NCI-H2227 (cell line): ENCODE data around the gene CCDC192.

Experiments used
- DNase-seq: peaks from one replicate; lab custom pipeline; 2025; ENCODE audit not compliant: unreplicated experiment; lab: John Stamatoyannopoulos, UW

Gene CCDC192

GRCh38 chr5:127975961-127976360 is 272.8 kb downstream of the CCDC192 start:
- no peak for DNase-seq

GRCh38 chr5:127976525-127976924 is 273.3 kb downstream of the CCDC192 start:
- no peak for DNase-seq

DNA sequence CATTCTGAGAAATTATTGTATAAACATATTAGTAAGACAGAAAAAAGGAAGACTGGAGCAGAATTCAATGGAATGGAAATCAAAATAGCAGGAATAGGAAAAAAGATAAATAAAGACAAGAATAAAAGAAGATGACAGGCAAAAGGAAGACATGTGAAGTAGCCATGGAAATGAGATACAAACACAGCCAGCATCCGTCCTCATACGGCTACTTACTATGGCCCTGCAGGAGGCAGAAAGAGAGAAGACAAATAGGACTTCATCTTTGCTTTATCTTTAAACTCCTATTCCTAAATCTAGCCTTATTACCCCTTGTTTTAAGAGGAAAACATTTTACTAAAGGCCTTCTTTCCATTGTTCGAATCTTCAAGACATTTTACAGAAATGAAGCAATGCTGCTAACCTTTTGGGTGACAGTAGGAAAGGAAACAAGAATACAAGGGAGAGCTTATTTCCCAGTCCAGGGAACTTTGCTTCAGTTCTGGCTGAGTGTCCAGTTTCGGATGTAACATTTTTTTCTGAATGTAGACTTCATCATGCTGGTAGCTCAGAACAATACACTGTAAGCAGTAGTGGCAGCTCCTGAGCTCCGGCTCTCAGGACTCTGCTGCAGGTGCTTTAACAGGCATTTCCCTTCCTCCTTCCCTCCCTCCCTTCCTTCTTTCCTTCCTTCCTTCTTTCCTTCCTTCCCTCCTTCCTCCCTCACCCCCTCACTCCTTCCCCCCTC is 274.0 kb downstream of the CCDC192 start:
- DNase-seq, result no peak

GRCh38 chr5:127978738-127979300 is 275.6 kb downstream of the CCDC192 start:
- no peak for DNase-seq

- no peak for DNase-seq
Measured at GRCh38 chr5:127979475-127979874, 276.3 kb downstream of the CCDC192 start.

DNA sequence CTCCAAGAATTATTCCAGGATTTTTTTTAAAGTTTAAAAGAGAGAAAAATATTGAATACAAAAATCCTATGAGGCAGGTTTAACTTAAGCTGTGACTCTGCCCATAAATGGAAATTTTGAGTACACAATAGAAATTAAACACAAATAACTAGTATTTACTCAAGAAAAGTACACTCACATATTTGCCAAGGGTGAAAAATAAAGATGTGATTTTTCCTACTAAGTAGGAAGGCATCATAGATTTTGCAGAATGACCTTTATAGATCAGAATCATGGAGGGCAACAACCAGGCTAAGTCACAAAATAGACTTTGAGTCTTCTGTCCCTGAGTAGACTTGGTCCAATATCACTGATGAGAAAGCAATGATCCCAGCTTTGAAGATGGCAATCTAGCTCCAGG is 277.7 kb downstream of the CCDC192 start:
- no peak for DNase-seq

DNA sequence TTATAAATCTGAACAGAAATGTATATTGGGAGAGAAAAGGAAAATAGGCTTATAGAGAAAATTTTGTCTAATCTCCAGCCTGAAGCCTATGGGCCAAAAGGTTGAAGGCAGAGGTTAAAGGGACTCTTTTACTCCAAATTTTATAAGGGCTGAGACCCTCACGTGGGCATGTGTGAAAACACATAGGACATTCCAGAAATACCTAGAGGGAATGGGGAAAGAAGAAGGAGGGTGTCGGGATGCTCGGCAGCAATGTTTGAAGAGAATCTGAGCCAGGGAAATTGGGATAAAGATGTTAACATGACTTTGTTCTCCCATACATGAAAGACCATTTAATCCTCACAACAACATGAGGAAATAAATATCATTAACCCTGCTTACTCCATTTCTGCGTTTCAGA is 278.3 kb downstream of the CCDC192 start:
- DNase-seq, result no peak

- no peak for DNase-seq
Measured at GRCh38 chr5:127985811-127986325, 282.7 kb downstream of the CCDC192 start.

DNA sequence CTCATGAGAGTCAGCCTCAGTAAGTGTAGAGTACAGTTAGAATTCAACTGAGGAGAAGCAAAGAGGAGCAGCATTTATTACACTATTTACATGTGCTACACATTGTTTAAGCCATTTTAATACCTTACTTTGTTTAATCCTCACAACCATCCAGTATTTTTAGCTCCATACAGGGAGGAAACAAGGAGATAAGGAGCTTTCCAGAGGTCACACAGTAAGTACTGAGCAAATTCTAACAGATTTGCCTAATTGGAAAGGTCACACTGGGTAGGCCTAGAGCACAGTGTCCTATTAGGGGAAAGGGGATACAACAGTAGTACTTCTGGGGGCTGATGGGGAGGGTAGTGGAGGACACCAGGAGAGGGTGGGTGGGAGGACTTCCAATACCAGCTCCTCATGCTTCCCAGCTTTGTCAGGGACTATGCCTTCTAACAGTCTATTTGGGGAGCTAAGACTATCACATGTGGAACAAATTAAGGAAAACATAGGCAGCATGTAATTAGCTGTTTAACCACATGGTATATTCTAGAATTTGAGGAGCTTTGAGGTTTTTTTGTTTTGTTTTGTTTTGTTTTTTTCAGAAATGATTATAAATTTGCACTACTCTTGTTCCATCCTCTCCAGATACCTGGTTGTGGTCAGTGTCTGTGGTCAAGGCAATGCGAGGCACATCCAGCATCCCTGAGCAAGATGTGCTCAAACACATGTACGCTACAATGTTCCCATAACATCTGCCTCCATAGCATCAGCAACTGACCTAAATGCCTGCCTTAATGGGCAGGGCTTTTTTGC is 284.4 kb downstream of the CCDC192 start:
- DNase-seq, result no peak

DNA sequence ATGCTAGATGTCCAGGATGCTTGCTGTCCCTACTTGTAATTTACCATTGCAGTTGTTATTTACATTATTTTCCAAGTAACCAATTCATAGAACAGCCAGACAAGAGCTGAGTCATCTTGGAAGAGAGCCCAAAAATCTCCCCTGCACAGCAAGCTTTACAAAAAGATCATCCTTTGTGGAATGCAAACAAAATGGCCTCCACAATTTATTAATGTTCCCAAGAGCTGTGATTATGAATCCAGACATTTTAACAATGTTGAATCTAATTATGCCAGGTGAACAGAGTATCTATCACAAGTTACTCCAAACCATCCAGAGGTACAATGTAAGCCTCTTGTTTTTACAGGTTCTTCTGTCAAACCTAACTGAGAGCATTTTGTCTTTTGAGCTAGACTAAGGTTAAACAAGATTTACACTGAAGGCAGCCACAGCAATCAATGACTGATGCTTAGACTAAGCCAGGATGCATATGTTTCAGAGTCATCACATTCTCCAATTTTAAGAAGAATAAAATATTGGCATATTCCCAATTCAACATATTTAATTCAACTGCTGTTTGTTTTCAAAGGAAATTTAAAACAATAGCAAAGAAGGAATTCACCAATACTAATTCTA is 285.1 kb downstream of the CCDC192 start:
- DNase-seq, result no peak
